OCI-LY3 (cell line): ENCODE results near the gene PREX1.

Source experiments
- H2AFZ ChIP-seq: fragments of 200-600, 300-600 bp; shearing (Covaris generic); 2 replicates; pipeline ENCODE4 v1.6.0; 2014; ENCODE audit warnings: antibody characterized with exemption, low read depth, low read length
- H3K27ac ChIP-seq: fragments of 200-600, 300-600 bp; sonication (generic); 2 replicates; pipeline ENCODE4 v1.5.1; 2014; ENCODE audit warnings: mild to moderate bottlenecking, low read length, moderate library complexity, mixed read lengths
- H3K27me3 ChIP-seq: fragments of 200-600, 300-600 bp; sonication (generic); 2 replicates; pipeline ENCODE4 v1.6.1; 2014; ENCODE audit warnings: low read depth, low read length, mixed read lengths
- H3K36me3 ChIP-seq: fragments of 200-600, 300-600 bp; sonication (generic); replicated peaks from 2 replicates; pipeline ENCODE3; 2014; ENCODE audit warnings: low read depth, low read length, mixed read lengths
- H3K4me1 ChIP-seq: fragments of 300-600, 200-600 bp; sonication (generic); 2 replicates; pipeline ENCODE4 v1.6.1; 2014; ENCODE audit warnings: low read length, mixed read lengths
- H3K4me2 ChIP-seq: fragments of 200-600, 300-600 bp; sonication (generic); 2 replicates; pipeline ENCODE4 v1.6.1; 2014; ENCODE audit warnings: low read length, mixed read lengths
- H3K4me3 ChIP-seq: fragments of 300-600, 200-600 bp; sonication (generic); 2 replicates; pipeline ENCODE4 v1.5.1; 2014; ENCODE audit warnings: antibody characterized with exemption, mild to moderate bottlenecking, low read length, moderate library complexity
- H3K79me2 ChIP-seq: fragments of 300-600, 200-600 bp; shearing (Covaris generic); 2 replicates; pipeline ENCODE4 v1.6.1; 2014; ENCODE audit warnings: mild to moderate bottlenecking, low read length, mixed read lengths
- H3K9ac ChIP-seq: fragments of 300-600, 200-600 bp; shearing (Covaris generic); 2 replicates; pipeline ENCODE4 v1.6.0; 2014; ENCODE audit warnings: mild to moderate bottlenecking, low read length, moderate library complexity
- H3K9me3 ChIP-seq: fragments of 200-600, 300-600 bp; shearing (Covaris generic); 2 replicates; pipeline ENCODE4 v1.6.1; 2014; ENCODE audit warnings: low read length, mixed read lengths; ENCODE audit not compliant: insufficient read depth
- H4K20me1 ChIP-seq: fragments of 200-600, 300-600 bp; sonication (generic); 2 replicates; pipeline ENCODE4 v1.6.1; 2016; ENCODE audit warnings: low read length, mixed read lengths; ENCODE audit not compliant: insufficient read depth
- CTCF ChIP-seq: fragments of 200-600, 300-600 bp; sonication (generic); IDR thresholded peaks from 2 replicates; pipeline ENCODE4 v1.5.1; 2014; ENCODE audit warnings: antibody characterized with exemption, low read length, low read depth
- EZH2phosphoT487 ChIP-seq: fragments of 200-600 bp; shearing (Covaris generic); IDR thresholded peaks from 2 replicates; pipeline ENCODE4 v1.6.1; 2018; ENCODE audit warnings: antibody characterized with exemption, mixed run types, low read depth

Gene PREX1

DNA sequence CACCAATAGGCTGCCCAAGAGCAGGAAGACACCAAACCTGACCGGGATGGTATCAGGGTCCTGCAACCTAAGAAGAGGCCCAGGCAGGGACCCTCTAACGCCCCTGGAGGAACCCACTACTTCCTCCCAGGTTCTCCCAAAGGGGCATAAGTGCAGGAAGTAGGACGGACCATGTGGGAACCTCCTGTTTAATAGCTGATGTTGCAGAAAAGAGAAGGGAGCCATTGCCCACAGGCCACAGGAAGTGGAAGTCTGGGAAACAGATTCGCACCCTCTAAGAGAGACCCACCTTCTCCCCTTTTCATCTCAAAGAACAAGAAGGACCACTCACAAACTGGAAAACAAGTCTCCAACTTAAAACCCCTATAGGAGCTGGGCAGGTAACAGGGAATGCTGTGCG lies 18.1 kb downstream of the PREX1 start:
- TF ChIP-seq CTCF (no peak), EZH2phosphoT487 (no peak)
- no peak overlapping the region for H3K9ac ChIP-seq
- H4K20me1 ChIP-seq: peaks cover 51% of the 10 kb centered on the region
- peaks cover 4% of the 10 kb centered on the region; the same call in 1 of the 2 replicates for H3K9me3 ChIP-seq
- no peak overlapping the region for H3K4me2 ChIP-seq
- H2AFZ ChIP-seq: no peak overlapping the region
- peaks cover 15% of the 10 kb centered on the region; the same call in 1 of the 2 replicates for H3K79me2 ChIP-seq
- H3K4me3 ChIP-seq: no peak overlapping the region
- no peak overlapping the region for H3K27ac ChIP-seq
- peaks cover 4% of the 10 kb centered on the region for H3K36me3 ChIP-seq
- no peaks in the 10 kb centered on the region for H3K4me1 ChIP-seq
- H3K27me3 ChIP-seq: 0 out of 2 replicates have a peak, but pooled peaks cover 3% of the 10 kb centered on the region

DNA sequence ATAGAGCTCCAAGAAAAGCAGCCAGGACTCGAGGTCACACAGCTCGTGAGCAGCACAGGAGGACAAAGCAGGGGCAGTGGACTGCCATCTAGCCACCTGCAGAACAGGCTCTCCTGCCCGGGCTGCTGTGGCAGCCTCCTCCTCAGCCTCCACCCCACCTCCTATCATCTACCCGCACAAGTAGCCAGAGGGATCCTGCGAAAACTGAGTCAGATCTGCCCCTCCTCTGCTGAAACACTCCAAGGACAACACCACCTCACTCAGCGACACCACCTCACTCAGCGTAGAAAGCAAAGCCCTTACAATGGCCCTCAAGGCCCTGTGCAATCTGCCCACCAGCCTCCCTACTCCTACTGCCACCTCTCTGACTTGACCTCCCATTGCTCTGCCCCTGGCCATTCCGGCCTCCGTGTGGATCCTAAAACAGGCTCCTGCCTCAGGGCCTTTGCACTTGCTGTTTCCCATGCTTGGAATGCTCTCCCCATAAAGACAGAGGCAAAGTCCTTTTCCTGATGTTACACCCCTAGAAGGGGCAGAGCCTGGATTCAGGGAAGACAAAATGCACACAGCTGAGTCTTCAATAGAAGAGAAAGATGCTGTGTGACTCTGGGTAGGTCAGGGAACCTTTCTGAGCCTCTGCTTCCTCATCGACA lies 19.3 kb downstream of the PREX1 start:
- Histone ChIP-seq H3K36me3 (peaks cover 4% of the 10 kb centered on the region), H3K27me3 (0 out of 2 replicates have a peak, but pooled peaks cover 3% of the 10 kb centered on the region), H3K27ac (no peak overlapping the region), H3K79me2 (peaks cover 10% of the 10 kb centered on the region; the same call in 1 of the 2 replicates), H2AFZ (no peak overlapping the region), H4K20me1 (peaks cover 46% of the 10 kb centered on the region), H3K4me2 (no peak overlapping the region), H3K9ac (no peak overlapping the region), H3K4me1 (no peaks in the 10 kb centered on the region), H3K4me3 (no peak overlapping the region), H3K9me3 (peaks cover 4% of the 10 kb centered on the region; the same call in 1 of the 2 replicates)
- no peak for TF ChIP-seq EZH2phosphoT487
- TF ChIP-seq CTCF: no peak

DNA sequence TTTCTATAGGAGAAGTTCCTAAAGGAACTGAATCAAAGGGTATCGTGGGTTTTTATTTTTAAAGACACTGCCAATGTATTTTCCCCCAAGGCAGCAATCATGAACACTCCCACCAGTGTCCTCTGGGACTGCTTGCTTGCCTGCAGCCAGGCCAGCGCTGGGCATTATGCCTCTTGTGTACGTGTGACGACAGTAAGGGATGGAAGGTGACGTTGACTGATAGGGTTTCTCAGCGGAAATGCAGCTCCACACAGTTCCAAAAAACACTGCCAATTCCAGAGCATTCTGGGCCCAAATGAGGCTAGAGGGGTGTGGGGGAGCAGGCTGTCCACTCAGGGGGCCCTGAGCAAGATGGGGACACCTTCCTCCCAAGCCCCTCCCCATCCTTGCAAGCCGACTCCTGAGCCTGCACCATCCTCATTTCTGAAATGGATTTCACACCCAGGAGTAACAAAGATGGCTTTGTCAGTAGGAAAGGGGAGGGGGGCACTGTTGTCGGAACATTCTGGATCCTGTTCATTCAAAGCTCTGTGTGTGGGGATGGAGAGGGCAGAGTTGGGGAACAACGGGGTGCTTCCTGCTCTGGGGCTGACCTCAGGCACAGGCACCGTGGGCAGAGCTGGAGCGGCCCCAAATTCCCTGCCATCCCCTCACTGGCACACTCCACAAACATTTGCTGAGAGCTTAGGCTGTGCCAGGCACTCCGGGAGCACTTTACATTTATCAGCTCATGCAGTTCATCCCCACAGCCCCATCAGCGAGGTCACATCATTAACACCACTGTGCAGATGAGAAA lies 20.0 kb downstream of the PREX1 start:
- Histone ChIP-seq H3K4me2 (no peak overlapping the region), H3K79me2 (peaks cover 10% of the 10 kb centered on the region; the same call in 1 of the 2 replicates), H3K36me3 (peaks cover 4% of the 10 kb centered on the region)

More for the DNA sequence above, 20.0 kb downstream of the PREX1 start:
- no peak for TF ChIP-seq CTCF
- no peak for TF ChIP-seq EZH2phosphoT487
- Histone ChIP-seq H3K4me1 (no peaks in the 10 kb centered on the region), H3K4me3 (no peak overlapping the region), H3K27me3 (0 out of 2 replicates have a peak, but pooled peaks cover 3% of the 10 kb centered on the region), H4K20me1 (peaks cover 44% of the 10 kb centered on the region), H3K27ac (no peak overlapping the region), H2AFZ (no peak overlapping the region), H3K9ac (no peak overlapping the region), H3K9me3 (peaks cover 4% of the 10 kb centered on the region; the same call in 1 of the 2 replicates)
